K562 (cell line): ENCODE measurements around the gene LRRC8C. TPM values are rescaled to one million over a fixed set of nuclear protein-coding genes. Genes with fewer than 3 reads are reported as not detected.
A peak's percentile ranks its signal among the peaks of the same experiment; 100 is the strongest.

Source experiments
- CBX2 ChIP-seq: fragments of 200-600 bp; sonication (generic); IDR thresholded peaks from one replicate; pipeline ENCODE4 v1.6.1; 2012; ENCODE audit warnings: mild to moderate bottlenecking, low read length, inconsistent platforms; ENCODE audit not compliant: insufficient read depth, poor library complexity, severe bottlenecking
- CGGBP1 ChIP-seq: fragments of 250-450 bp; sonication (Bioruptor Pico); IDR thresholded peaks from 2 replicates; pipeline ENCODE4 v1.9.0; 2021; ENCODE audit warnings: mild to moderate bottlenecking
- CREM ChIP-seq: IDR thresholded peaks from 2 replicates; pipeline ENCODE4 v1.6.1; 2014; ENCODE audit warnings: antibody characterized with exemption, low read depth
- E2F6 ChIP-seq, 2 experiments: IDR thresholded peaks; 2 replicates each; pipeline ENCODE4 v1.6.1; 2011; ENCODE audit warnings: borderline replicate concordance in 1 of 2, control low read depth in 1 of 2, low read depth in 1 of 2, low read length in 1 of 2, mild to moderate bottlenecking in 1 of 2, mixed read lengths in 1 of 2, moderate library complexity in 1 of 2; ENCODE audit not compliant: insufficient read depth in 1 of 2, insufficient read length in 1 of 2, poor library complexity in 1 of 2, severe bottlenecking in 1 of 2; ENCODE audit errors: extremely low read depth in 1 of 2
- FOS ChIP-seq: IDR thresholded peaks from 3 replicates; pipeline ENCODE4 v1.6.1; 2011; ENCODE audit not compliant: insufficient read length; ENCODE audit errors: extremely low read depth
- FOXA3 ChIP-seq, 2 experiments: fragments of 450-650 bp in 1 of 2; sonication (generic) in 1 of 2; formaldehyde crosslinking; IDR thresholded peaks in 1 of 2; conservative IDR thresholded peaks in 1 of 2; 2 replicates each; pipeline versions ENCODE4 v1.4.0 to v1.8.0; 2020 to 2022; ENCODE audit warnings: mild to moderate bottlenecking in 2 of 2, missing genetic modification reagents in 1 of 2
- FOXK2 ChIP-seq, 2 experiments: fragments of 450-650 bp; IDR thresholded peaks in 1 of 2; conservative IDR thresholded peaks in 1 of 2; 2 replicates each; pipeline ENCODE4 v1.6.1; 2016; ENCODE audit warnings: low read depth in 2 of 2, mild to moderate bottlenecking in 1 of 2
- FOXP1 ChIP-seq: sonication (generic); formaldehyde crosslinking; IDR thresholded peaks from 2 replicates; pipeline ENCODE4 v1.8.0; 2022; ENCODE audit warnings: mild to moderate bottlenecking, missing genetic modification reagents
- KDM4B ChIP-seq, 2 experiments: fragments of 450-650 bp in 1 of 2; sonication (generic) in 1 of 2; IDR thresholded peaks; 2 replicates each; pipeline ENCODE4 v1.6.1; 2016 to 2017; ENCODE audit warnings: borderline replicate concordance in 2 of 2, antibody characterized with exemption in 1 of 2, low read depth in 1 of 2, mild to moderate bottlenecking in 1 of 2
- KLF6 ChIP-seq: fragments of 250-450 bp; sonication (Bioruptor Pico); IDR thresholded peaks from 2 replicates; pipeline ENCODE4 v1.4.0; 2020; ENCODE audit warnings: mild to moderate bottlenecking, moderate library complexity, borderline replicate concordance
- MTF1 ChIP-seq: fragments of 250-450 bp; sonication (Bioruptor Pico); IDR thresholded peaks from 2 replicates; pipeline ENCODE4 v1.9.0; 2021; ENCODE audit warnings: moderate library complexity, mild to moderate bottlenecking, inconsistent platforms, borderline replicate concordance
- NR2C2 ChIP-seq, 2 experiments: fragments of 200-800 bp in 1 of 2; sonication (Bioruptor generic) in 1 of 2; sonication (generic) in 1 of 2; formaldehyde crosslinking in 1 of 2; IDR thresholded peaks; 2 replicates each; pipeline versions ENCODE4 v1.6.1 to v1.8.0; 2016 to 2022; ENCODE audit warnings: mild to moderate bottlenecking in 1 of 2, missing compliant biosample characterization in 1 of 2, missing genetic modification characterization in 1 of 2, missing genetic modification reagents in 1 of 2
- SMARCE1 ChIP-seq: fragments of 450-650 bp; IDR thresholded peaks from 2 replicates; pipeline ENCODE4 v1.7.1; 2016; ENCODE audit warnings: mild to moderate bottlenecking
- TCFL5 ChIP-seq: fragments of 250-450 bp; sonication (Bioruptor Pico); conservative IDR thresholded peaks from 2 replicates; pipeline ENCODE4 v1.6.1; 2021; ENCODE audit warnings: mild to moderate bottlenecking, moderate library complexity, matching md5 sums
- TFE3 ChIP-seq: fragments of 450-650 bp; formaldehyde crosslinking; IDR thresholded peaks from 2 replicates; pipeline ENCODE4 v1.4.0; 2020; ENCODE audit warnings: mild to moderate bottlenecking, mixed read lengths
- TOE1 ChIP-seq, 2 experiments: fragments of 450-650 bp in 1 of 2; sonication (generic) in 1 of 2; formaldehyde crosslinking in 1 of 2; IDR thresholded peaks; 2 replicates each; pipeline versions ENCODE4 v1.7.1 to v1.8.0; 2016 to 2022; ENCODE audit warnings: borderline replicate concordance in 2 of 2, mild to moderate bottlenecking in 2 of 2, antibody characterized with exemption in 1 of 2, inconsistent platforms in 1 of 2, low read depth in 1 of 2, missing genetic modification reagents in 1 of 2, moderate library complexity in 1 of 2
- ZNF175 ChIP-seq: fragments of 200-800 bp; sonication (Bioruptor generic); IDR thresholded peaks from 2 replicates; pipeline ENCODE4 v1.6.1; 2016; ENCODE audit warnings: low read depth, mild to moderate bottlenecking, missing genetic modification characterization, missing compliant biosample characterization
- ZNF197 ChIP-seq: fragments of 200-800 bp; sonication (Bioruptor generic); IDR thresholded peaks from 2 replicates; pipeline ENCODE4 v1.6.1; 2016; ENCODE audit warnings: low read depth, missing genetic modification characterization, missing compliant biosample characterization
- ZNF280B ChIP-seq: fragments of 250-450 bp; sonication (Bioruptor Pico); IDR thresholded peaks from 2 replicates; pipeline ENCODE4 v1.5.1; 2021; ENCODE audit warnings: mild to moderate bottlenecking
- ZNF655 ChIP-seq: fragments of 250-450 bp; sonication (Bioruptor Pico); IDR thresholded peaks from 2 replicates; pipeline ENCODE4 v1.5.0; 2021
- polyA plus RNA-seq, 8 experiments: library from polyadenylated mRNA; depleted of rRNA in 4 of 8; stranded (reverse) in 5 of 8; unstranded in 3 of 8; fragments of >200 nt; fragmentation: Nextera tagmentation in 2 of 8; fragmentation: Illumina TruSeq in 1 of 8; extraction: Ambion mirVana in 2 of 8; extraction: Trizol in 1 of 8; gene quantifications; 2 replicates each; pipeline versions ENCODE4 v1.2.1 to v1.2.3, GENCODE V29; 2011 to 2014; ENCODE audit warnings: inconsistent platforms in 1 of 8, missing spikeins in 1 of 8
- total RNA-seq, 7 experiments: library from RNA; depleted of rRNA in 6 of 7; stranded (reverse); fragments of >200 nt in 6 of 7; fragmentation: Illumina TruSeq in 2 of 7; extraction: Trizol in 2 of 7; gene quantifications; 2 replicates each; pipeline versions ENCODE4 v1.2.1 to v1.2.3, GENCODE V29; 2011 to 2021; ENCODE audit warnings: low replicate concordance in 1 of 7

LRRC8C gene
- total and polyA plus RNA-seq, 9 of the 15 experiments (the other 6 are each of a cell fraction or from before 2014, with no cell fraction given) = 1.00 to 12.5 (median 4.5) TPM

- TF ChIP-seq ZNF280B (CRISPR knock-in tag) (no peak), FOXK2 (conservative IDR thresholded peaks at IDR 0.05 in 1 of 2, IDR thresholded peaks at IDR 0.05 in 1 of 2; ENCODE audit: low read depth in 2 of 2) (no peak), KDM4B (IDR thresholded peaks at IDR 0.05; ENCODE audit: borderline replicate concordance in 2 of 2, low read depth in 1 of 2) (no peak), TOE1 (IDR thresholded peaks at IDR 0.05; ENCODE audit: borderline replicate concordance) (no peak), TOE1 (CRISPR knock-in tag; IDR thresholded peaks at IDR 0.05; ENCODE audit: borderline replicate concordance, low read depth) (no peak), FOS (peak; percentile 24), TCFL5 (CRISPR knock-in tag) (no peak), SMARCE1 (peak; percentile 77), FOXA3 (CRISPR knock-in tag; conservative IDR thresholded peaks at IDR 0.05 in 1 of 2, IDR thresholded peaks at IDR 0.05 in 1 of 2) (no peak), ZNF655 (CRISPR knock-in tag) (no peak), NR2C2 (CRISPR knock-in tag; IDR thresholded peaks at IDR 0.05) (no peak), NR2C2 (tag; IDR thresholded peaks at IDR 0.05) (no peak), E2F6 (IDR thresholded peaks at IDR 0.05; ENCODE audit: borderline replicate concordance in 1 of 2, extremely low read depth in 1 of 2, insufficient read depth in 1 of 2, insufficient read length in 1 of 2, low read depth in 1 of 2, low read length in 1 of 2, poor library complexity in 1 of 2, severe bottlenecking in 1 of 2) (no peak), TFE3 (CRISPR knock-in tag) (no peak), FOXP1 (CRISPR knock-in tag) (no peak), CGGBP1 (CRISPR knock-in tag) (no peak), CREM (0 out of 2 replicates have a peak, but pooled peaks have one; percentile 13), MTF1 (no peak), KLF6 (CRISPR knock-in tag) (no peak), CBX2 (no peak), ZNF197 (CRISPR knock-in tag) (no peak), ZNF175 (no peak)
These were observed 88.4 kb downstream of the LRRC8C start (continued) for GRCh38 chr1:89721351-89721750.
